Neural crest cell (in vitro differentiated cells): ENCODE measurements around the gene TAMM41. TPM values are rescaled to one million over a fixed set of nuclear protein-coding genes. Genes with fewer than 3 reads are reported as not detected.
"Not testable (repeated sequence)": the region's sequence is repeated elsewhere in the genome, so short reads cannot be mapped to it uniquely, and the experiment has no call there.

Experiments used
- DNase-seq: peaks from one replicate; pipeline ENCODE4 v3.0.0; 2021; ENCODE audit warnings: low read depth, mixed read lengths, low spot score
- H3K27ac Mint-ChIP-seq: one replicate; pipeline ENCODE4 v1.8.0; 2021; ENCODE audit warnings: mild to moderate bottlenecking, mixed read lengths; ENCODE audit not compliant: unreplicated experiment
- H3K27me3 Mint-ChIP-seq: 2 replicates; pipeline ENCODE4 v1.8.0; 2021; ENCODE audit warnings: low read depth, mild to moderate bottlenecking, mixed read lengths
- H3K36me3 Mint-ChIP-seq: 2 replicates; pipeline ENCODE4 v1.8.0; 2021; ENCODE audit warnings: low read depth, mild to moderate bottlenecking, mixed read lengths
- H3K4me1 Mint-ChIP-seq: 2 replicates; pipeline ENCODE4 v1.8.0; 2021; ENCODE audit warnings: mixed read lengths
- H3K4me3 Mint-ChIP-seq: one replicate; pipeline ENCODE4 v1.8.0; 2021; ENCODE audit warnings: mild to moderate bottlenecking, mixed read lengths
- H3K9me3 Mint-ChIP-seq: 2 replicates; pipeline ENCODE4 v1.8.0; 2021; ENCODE audit warnings: mixed read lengths
- total RNA-seq: library from RNA; stranded (reverse); gene quantifications from 2 replicates; pipeline ENCODE4 v1.2.1, GENCODE V29; 2021
- TF ChIP-seq, protein P1 (sequence below): fragments of 200-600 bp; sonication (generic); conservative IDR thresholded peaks from 2 replicates; pipeline ENCODE4 v1.5.0; 2021; ENCODE audit warnings: antibody characterized with exemption, mild to moderate bottlenecking

The TAMM41 gene
- total RNA-seq, 1 donor from 2014 or later: 23.6 TPM

DNA sequence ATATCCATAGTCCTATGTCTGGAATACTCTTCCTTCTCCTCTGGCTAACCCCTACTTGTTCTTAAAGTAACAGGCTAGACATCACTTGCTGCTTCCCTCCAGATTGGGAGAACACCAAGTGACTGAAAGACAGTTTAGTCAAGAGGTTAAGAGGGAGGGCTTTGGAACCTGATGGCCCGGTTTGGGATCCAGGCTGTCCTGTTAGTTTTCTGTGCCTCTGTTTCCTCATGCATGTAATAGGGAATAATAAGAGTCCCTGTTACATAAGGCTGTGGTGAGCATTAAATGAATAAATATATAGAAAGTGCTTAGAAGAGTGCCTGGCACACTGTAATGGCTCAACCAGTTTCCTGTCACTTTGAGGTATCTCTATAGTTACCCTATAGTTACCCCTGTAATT lies 66.3 kb downstream of the TAMM41 start:
- no peaks in the 10 kb centered on the region for H3K9me3 Mint-ChIP-seq
- no peaks in the 10 kb centered on the region for H3K27me3 Mint-ChIP-seq
- TF ChIP-seq, protein P1, sequence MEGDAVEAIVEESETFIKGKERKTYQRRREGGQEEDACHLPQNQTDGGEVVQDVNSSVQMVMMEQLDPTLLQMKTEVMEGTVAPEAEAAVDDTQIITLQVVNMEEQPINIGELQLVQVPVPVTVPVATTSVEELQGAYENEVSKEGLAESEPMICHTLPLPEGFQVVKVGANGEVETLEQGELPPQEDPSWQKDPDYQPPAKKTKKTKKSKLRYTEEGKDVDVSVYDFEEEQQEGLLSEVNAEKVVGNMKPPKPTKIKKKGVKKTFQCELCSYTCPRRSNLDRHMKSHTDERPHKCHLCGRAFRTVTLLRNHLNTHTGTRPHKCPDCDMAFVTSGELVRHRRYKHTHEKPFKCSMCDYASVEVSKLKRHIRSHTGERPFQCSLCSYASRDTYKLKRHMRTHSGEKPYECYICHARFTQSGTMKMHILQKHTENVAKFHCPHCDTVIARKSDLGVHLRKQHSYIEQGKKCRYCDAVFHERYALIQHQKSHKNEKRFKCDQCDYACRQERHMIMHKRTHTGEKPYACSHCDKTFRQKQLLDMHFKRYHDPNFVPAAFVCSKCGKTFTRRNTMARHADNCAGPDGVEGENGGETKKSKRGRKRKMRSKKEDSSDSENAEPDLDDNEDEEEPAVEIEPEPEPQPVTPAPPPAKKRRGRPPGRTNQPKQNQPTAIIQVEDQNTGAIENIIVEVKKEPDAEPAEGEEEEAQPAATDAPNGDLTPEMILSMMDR: no peak
- no peaks in the 10 kb centered on the region for H3K4me1 Mint-ChIP-seq
- no peak overlapping the region for H3K4me3 Mint-ChIP-seq
- no peak for DNase-seq
- no peak overlapping the region for H3K27ac Mint-ChIP-seq
- H3K36me3 Mint-ChIP-seq: peaks cover 11% of the 10 kb centered on the region

DNA sequence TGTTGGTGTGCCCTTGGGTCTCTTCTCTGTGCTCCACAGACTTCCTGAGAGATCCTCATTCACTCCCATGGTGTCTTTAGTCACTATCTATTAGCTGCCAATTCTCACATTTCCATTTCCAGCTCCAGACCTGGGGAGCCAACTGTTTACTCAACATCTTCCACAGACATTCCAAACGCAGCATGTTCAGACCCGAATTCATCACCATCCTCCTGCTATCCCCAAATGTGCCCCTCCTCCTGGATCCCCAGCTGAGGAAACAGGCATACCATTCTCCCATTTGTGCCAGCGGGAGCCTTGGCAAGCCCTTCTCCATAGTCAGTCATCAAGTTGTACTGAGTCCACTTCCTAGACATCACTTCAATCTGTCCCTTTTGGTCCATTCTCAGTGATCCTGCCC lies 67.1 kb downstream of the TAMM41 start:
- DNase-seq: no peak
- Mint-ChIP-seq H3K27ac (no peak overlapping the region), H3K9me3 (no peaks in the 10 kb centered on the region), H3K4me3 (no peak overlapping the region), H3K36me3 (peaks cover 9% of the 10 kb centered on the region), H3K4me1 (no peaks in the 10 kb centered on the region), H3K27me3 (no peaks in the 10 kb centered on the region)
- TF ChIP-seq, protein P1: no peak

DNA sequence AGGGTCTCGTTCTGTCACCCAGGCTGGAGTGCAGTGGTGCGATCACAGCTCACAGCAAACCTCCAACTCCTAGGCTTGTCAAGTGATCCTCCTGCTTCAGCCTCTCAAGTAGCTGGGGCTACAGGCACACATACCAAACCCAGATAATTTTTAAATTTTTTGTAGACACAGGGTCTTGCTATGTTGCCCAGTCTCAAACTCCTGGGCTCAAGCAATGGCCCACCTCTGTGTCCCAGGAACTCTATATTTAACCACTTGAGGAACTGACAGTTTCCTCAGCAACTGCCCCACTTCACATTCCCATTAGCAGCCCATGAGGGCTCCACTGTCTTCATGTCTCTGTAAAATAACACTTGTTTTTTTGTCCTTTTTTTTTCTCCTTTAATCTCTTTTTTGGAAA lies 68.4 kb downstream of the TAMM41 start:
- no peaks in the 10 kb centered on the region for H3K27me3 Mint-ChIP-seq
- no peak overlapping the region for H3K4me3 Mint-ChIP-seq
- H3K4me1 Mint-ChIP-seq: no peaks in the 10 kb centered on the region
- peaks cover 9% of the 10 kb centered on the region for H3K36me3 Mint-ChIP-seq
- TF ChIP-seq, protein P1: no peak
- H3K9me3 Mint-ChIP-seq: no peaks in the 10 kb centered on the region
- no peak for DNase-seq
- no peak overlapping the region for H3K27ac Mint-ChIP-seq

DNA sequence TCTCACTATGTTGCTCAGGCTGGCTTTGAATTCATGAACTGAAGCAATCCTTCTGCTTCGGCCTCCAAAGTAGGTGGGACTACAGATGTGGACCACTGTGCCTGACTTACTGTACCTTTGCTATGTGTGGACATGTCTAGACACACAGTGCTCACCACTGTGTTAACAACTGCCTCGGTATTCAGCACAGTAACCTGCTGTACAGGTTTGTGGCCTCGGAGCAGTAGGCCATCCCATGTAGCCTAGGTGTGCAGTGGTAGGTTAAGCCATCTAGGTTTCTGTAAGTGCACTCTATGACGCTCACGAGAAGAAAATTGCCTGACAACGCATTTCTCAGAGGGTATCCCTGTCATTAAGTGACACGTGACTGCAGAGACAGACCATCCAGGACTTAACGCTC lies 70.3 kb downstream of the TAMM41 start:
- Mint-ChIP-seq H3K27ac (no peak overlapping the region), H3K4me1 (no peaks in the 10 kb centered on the region), H3K9me3 (no peaks in the 10 kb centered on the region), H3K36me3 (peaks cover 9% of the 10 kb centered on the region), H3K4me3 (no peak overlapping the region), H3K27me3 (no peaks in the 10 kb centered on the region)
- no peak for DNase-seq
- TF ChIP-seq, protein P1: no peak

DNA sequence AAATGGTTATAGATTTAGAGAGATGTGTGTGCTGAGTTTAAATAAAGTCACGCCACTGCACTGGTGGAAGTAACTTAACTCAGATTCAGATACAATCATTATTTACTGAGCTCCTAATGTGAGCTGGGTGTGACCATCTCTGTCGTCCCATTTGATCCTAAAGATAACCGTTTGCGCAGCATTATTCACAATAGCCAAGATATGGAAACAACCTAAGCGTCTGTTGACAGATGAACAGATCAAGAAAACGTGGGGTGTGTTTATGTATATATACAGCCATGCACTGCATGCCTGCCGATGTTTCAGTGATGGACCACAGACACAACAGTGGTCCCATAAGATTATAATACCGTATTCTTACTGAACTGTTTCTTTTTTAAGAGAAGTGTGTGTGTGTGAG lies 71.2 kb downstream of the TAMM41 start:
- Mint-ChIP-seq H3K9me3 (no peaks in the 10 kb centered on the region), H3K4me3 (no peak overlapping the region), H3K27ac (no peak overlapping the region), H3K36me3 (peaks cover 9% of the 10 kb centered on the region), H3K4me1 (peaks cover 5% of the 10 kb centered on the region), H3K27me3 (no peaks in the 10 kb centered on the region)
- TF ChIP-seq, protein P1: no peak
- no peak for DNase-seq

DNA sequence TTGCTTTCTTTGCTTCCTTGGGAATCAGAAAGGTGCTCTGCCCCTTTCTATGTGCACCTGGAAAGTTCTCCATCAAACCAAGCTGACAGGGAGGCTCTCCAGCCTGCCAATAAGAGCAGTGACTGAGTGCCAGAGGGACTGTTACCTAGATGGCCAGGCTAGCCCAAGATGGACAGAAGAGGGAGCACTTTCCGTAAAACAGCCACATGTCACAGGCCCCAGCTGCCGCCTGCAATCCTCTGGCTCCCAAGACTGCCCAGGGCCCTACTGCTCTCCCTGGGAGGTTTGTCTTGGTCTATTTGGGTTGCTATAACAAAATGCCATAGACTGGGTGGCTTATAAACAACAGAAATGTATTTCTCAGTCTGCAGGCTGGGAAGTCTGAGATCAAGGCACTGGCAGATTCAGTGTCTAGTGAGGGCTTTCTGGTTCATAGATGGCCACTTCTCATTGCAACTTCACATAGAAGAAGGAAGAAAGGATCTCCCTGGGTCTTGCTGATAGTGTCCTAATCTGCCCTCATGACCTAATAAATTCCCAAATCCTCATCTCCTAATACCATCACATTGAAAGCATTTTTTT lies 72.3 kb downstream of the TAMM41 start:
- TF ChIP-seq, protein P1: peak; percentile 65

DNA sequence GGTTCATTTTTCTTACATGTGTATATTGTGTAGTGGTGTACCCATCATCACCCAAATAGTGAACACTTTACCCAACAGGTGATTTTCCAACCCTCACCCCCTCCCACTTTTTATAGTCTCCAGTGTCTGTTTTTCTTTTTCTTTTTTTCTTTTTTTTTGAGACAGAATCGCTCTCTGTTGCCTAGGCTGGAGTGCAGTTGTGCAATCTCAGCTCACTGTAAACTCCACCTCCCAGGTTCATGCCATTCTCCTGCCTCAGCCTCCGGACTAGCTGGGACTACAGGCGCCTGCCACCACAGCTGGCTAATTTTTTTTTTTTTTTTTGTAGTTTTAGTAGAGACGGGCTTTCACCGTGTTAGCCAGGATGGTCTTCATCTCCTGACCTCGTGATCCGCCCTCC lies 74.8 kb downstream of the TAMM41 start:
- not testable (repeated sequence) for H3K27me3 Mint-ChIP-seq, H3K27ac Mint-ChIP-seq, H3K4me3 Mint-ChIP-seq, DNase-seq, H3K36me3 Mint-ChIP-seq, H3K9me3 Mint-ChIP-seq
- peaks cover 16% of the 10 kb centered on the region for H3K4me1 Mint-ChIP-seq

More for the DNA sequence above, 72.3 kb downstream of the TAMM41 start:
- Mint-ChIP-seq H3K27me3 (no peaks in the 10 kb centered on the region), H3K9me3 (no peaks in the 10 kb centered on the region), H3K4me3 (no peak overlapping the region), H3K36me3 (peaks cover 4% of the 10 kb centered on the region), H3K4me1 (peaks cover 14% of the 10 kb centered on the region), H3K27ac (no peak overlapping the region)
- peak; percentile 28 for DNase-seq
